Activated CD8-positive, alpha-beta T cell treated with anti-CD3 and anti-CD28 coated beads for 36 hours (primary cell): ENCODE data around the gene ARMC5. TPM values are rescaled to one million over a fixed set of nuclear protein-coding genes. Genes with fewer than 3 reads are reported as not detected.
"Not testable (repeated sequence)": the region's sequence is repeated elsewhere in the genome, so short reads cannot be mapped to it uniquely, and the experiment has no call there.

Source experiments
- ATAC-seq: fragments of 200-7000 bp; cut with Tn5 transposase; one replicate; pipeline ENCODE4 v1.10.0; 2021; ENCODE audit warnings: mild to moderate bottlenecking, moderate library complexity
- CTCF ChIA-PET: fragments of 350-600 bp; sonication (Branson Sonifier 250); formaldehyde crosslinking; loops from one replicate; lab custom pipeline; 2021; ENCODE audit warnings: antibody characterized with exemption; lab: Charles Lee
- POLR2A ChIA-PET: fragments of 350-600 bp; sonication (Branson Sonifier 250); formaldehyde crosslinking; loops from one replicate; lab custom pipeline; 2021; ENCODE audit warnings: antibody characterized with exemption; lab: Charles Lee
- DNase-seq: peaks from one replicate; pipeline ENCODE4 v3.0.0-alpha.2; 2020
- H3K27ac Mint-ChIP-seq: one replicate; pipeline ENCODE4 v1.8.0; 2021; ENCODE audit warnings: mild to moderate bottlenecking, mixed read lengths
- H3K27me3 Mint-ChIP-seq: one replicate; pipeline ENCODE4 v1.8.0; 2021; ENCODE audit warnings: mixed read lengths
- H3K36me3 Mint-ChIP-seq: one replicate; pipeline ENCODE4 v1.8.0; 2021; ENCODE audit warnings: low read depth, mixed read lengths
- H3K4me1 Mint-ChIP-seq: one replicate; pipeline ENCODE4 v1.8.0; 2021; ENCODE audit warnings: low read depth, mixed read lengths
- H3K4me3 Mint-ChIP-seq: one replicate; pipeline ENCODE4 v1.8.0; 2021; ENCODE audit warnings: mild to moderate bottlenecking, moderate library complexity, mixed read lengths
- H3K9me3 Mint-ChIP-seq: one replicate; pipeline ENCODE4 v1.8.0; 2021; ENCODE audit warnings: mixed read lengths
- intact Hi-C: fragments of 100-400 bp; cut with micrococcal nuclease; formaldehyde crosslinking; loops from one replicate; pipeline ENCODE4 v1.10.0; 2022
- total RNA-seq, 2 experiments: library from RNA; stranded (reverse); gene quantifications; one replicate each; pipeline ENCODE4 v1.2.3, GENCODE V29; 2021
- TF ChIP-seq, protein P1 (sequence below): fragments of 200-600 bp; IDR thresholded peaks from one replicate; pipeline ENCODE4 v1.8.0; 2022; ENCODE audit warnings: antibody characterized with exemption, mild to moderate bottlenecking

ARMC5 gene
- total RNA-seq, 2 experiments from 2014 or later: 8.2 to 10.0 TPM

GRCh38 chr16:31502981-31503380, 43.7 kb downstream of the ARMC5 start:
- Mint-ChIP-seq H3K4me3 (no peak overlapping the region), H3K27ac (no peak overlapping the region), H3K36me3 (peaks cover 10% of the 10 kb centered on the region), H3K4me1 (peaks cover 30% of the 10 kb centered on the region), H3K9me3 (no peaks in the 10 kb centered on the region), H3K27me3 (no peaks in the 10 kb centered on the region)
- DNase-seq (no peak), ATAC-seq (no peak)
- intact Hi-C loops: loop anchor here (10.0 kb wide), 1 partner anchor 212 kb away; a partner anchor contains a TSS
- ChIA-PET CTCF (interaction anchor here (1.3 to 2.7 kb wide), 2 partner anchors 43 to 354 kb away, joined by 3 to 9 read pairs; partner anchors contain the start of gene ARMC5), POLR2A (interaction anchor here (1.9 kb wide), 1 partner anchor 15 kb away, joined by 6 read pairs; no protein-coding TSS in a partner anchor)
- TF ChIP-seq, protein P1, sequence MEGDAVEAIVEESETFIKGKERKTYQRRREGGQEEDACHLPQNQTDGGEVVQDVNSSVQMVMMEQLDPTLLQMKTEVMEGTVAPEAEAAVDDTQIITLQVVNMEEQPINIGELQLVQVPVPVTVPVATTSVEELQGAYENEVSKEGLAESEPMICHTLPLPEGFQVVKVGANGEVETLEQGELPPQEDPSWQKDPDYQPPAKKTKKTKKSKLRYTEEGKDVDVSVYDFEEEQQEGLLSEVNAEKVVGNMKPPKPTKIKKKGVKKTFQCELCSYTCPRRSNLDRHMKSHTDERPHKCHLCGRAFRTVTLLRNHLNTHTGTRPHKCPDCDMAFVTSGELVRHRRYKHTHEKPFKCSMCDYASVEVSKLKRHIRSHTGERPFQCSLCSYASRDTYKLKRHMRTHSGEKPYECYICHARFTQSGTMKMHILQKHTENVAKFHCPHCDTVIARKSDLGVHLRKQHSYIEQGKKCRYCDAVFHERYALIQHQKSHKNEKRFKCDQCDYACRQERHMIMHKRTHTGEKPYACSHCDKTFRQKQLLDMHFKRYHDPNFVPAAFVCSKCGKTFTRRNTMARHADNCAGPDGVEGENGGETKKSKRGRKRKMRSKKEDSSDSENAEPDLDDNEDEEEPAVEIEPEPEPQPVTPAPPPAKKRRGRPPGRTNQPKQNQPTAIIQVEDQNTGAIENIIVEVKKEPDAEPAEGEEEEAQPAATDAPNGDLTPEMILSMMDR: no peak

- not testable (repeated sequence) for H3K9me3 Mint-ChIP-seq, ATAC-seq, DNase-seq, H3K27ac Mint-ChIP-seq, H3K4me3 Mint-ChIP-seq, H3K36me3 Mint-ChIP-seq, H3K27me3 Mint-ChIP-seq
- intact Hi-C loops: loop anchor here (10.0 kb wide), 1 partner anchor 211 kb away; a partner anchor contains a TSS
- ChIA-PET POLR2A (interaction anchor here (1.9 kb wide), 1 partner anchor 16 kb away, joined by 6 read pairs; no protein-coding TSS in a partner anchor), CTCF (interaction anchor here (1.3 to 2.7 kb wide), 2 partner anchors 43 to 353 kb away, joined by 3 to 9 read pairs; partner anchors contain the start of gene ARMC5)
- H3K4me1 Mint-ChIP-seq: peaks cover 30% of the 10 kb centered on the region
Measured at GRCh38 chr16:31503555-31503954, 44.3 kb downstream of the ARMC5 start.

GRCh38 chr16:31504159-31504558, 44.9 kb downstream of the ARMC5 start:
- CTCF ChIA-PET: no interaction called here
- intact Hi-C loops: loop anchor here (10.0 kb wide), 1 partner anchor 211 kb away; a partner anchor contains a TSS
- H3K27ac Mint-ChIP-seq: peak overlapping the region; percentile 82

GRCh38 chr16:31505483-31505882, 46.2 kb downstream of the ARMC5 start:
- peaks cover 42% of the 10 kb centered on the region for H3K4me1 Mint-ChIP-seq
- no peaks in the 10 kb centered on the region for H3K27me3 Mint-ChIP-seq
- H3K36me3 Mint-ChIP-seq: peaks cover 7% of the 10 kb centered on the region
- peaks cover 2% of the 10 kb centered on the region for H3K9me3 Mint-ChIP-seq
- POLR2A ChIA-PET: interaction anchor here (1.5 kb wide), 1 partner anchor 29 kb away, joined by 3 read pairs; no protein-coding TSS in a partner anchor
- intact Hi-C loops: loop anchor here (10.0 kb wide), 1 partner anchor 209 kb away; a partner anchor contains a TSS
- peak overlapping the region; percentile 82 for H3K27ac Mint-ChIP-seq
- H3K4me3 Mint-ChIP-seq: no peak overlapping the region
- CTCF ChIA-PET: no interaction called here
- TF ChIP-seq, protein P1: no peak
- DNase-seq (peak; percentile 52), ATAC-seq (peak; percentile 67)

More at GRCh38 chr16:31504159-31504558, 44.9 kb downstream of the ARMC5 start:
- no peak overlapping the region for H3K4me3 Mint-ChIP-seq
- no peaks in the 10 kb centered on the region for H3K27me3 Mint-ChIP-seq
- H3K9me3 Mint-ChIP-seq: no peaks in the 10 kb centered on the region
- H3K36me3 Mint-ChIP-seq: peaks cover 8% of the 10 kb centered on the region
- ATAC-seq (no peak), DNase-seq (no peak)
- H3K4me1 Mint-ChIP-seq: peaks cover 34% of the 10 kb centered on the region
- POLR2A ChIA-PET: interaction anchor here (0.6 to 1.9 kb wide), 2 partner anchors 16 to 20 kb away, joined by 5 to 6 read pairs; no protein-coding TSS in a partner anchor
- TF ChIP-seq, protein P1: no peak

- peaks cover 45% of the 10 kb centered on the region for H3K4me1 Mint-ChIP-seq
- intact Hi-C loops: loop anchor here (10.0 kb wide), 1 partner anchor 207 kb away; a partner anchor contains a TSS
- ChIA-PET CTCF (interaction anchor here (1.3 to 2.9 kb wide), 4 partner anchors 47 to 361 kb away, joined by 4 to 12 read pairs (median 4); partner anchors contain the start of gene ARMC5), POLR2A (interaction anchor here (0.7 to 3.0 kb wide), 14 partner anchors 9 to 369 kb away, joined by 3 to 17 read pairs (median 3); partner anchors contain the start of genes ARMC5 and ZNF267)
- peaks cover 7% of the 10 kb centered on the region for H3K36me3 Mint-ChIP-seq
- H3K9me3 Mint-ChIP-seq: peaks cover 2% of the 10 kb centered on the region
- H3K4me3 Mint-ChIP-seq: peak overlapping the region; percentile 98
- no peaks in the 10 kb centered on the region for H3K27me3 Mint-ChIP-seq
- ATAC-seq: no peak
- no peak for DNase-seq
- TF ChIP-seq, protein P1: no peak
- H3K27ac Mint-ChIP-seq: peak overlapping the region; percentile 98
Measured at GRCh38 chr16:31507617-31507928, 48.3 kb downstream of the ARMC5 start.
